HG03439 (cell line): Measurements from ENCODE around the gene ZNF813.
A peak's percentile ranks its signal among the peaks of the same experiment; 100 is the strongest.
"Not testable (repeated sequence)": the region's sequence is repeated elsewhere in the genome, so short reads cannot be mapped to it uniquely, and the experiment has no call there.

ENCODE experiments used
- ATAC-seq: cut with Tn5 transposase; IDR thresholded peaks from one replicate; pipeline ENCODE4 v1.9.1; 2021; ENCODE audit warnings: mild to moderate bottlenecking, moderate library complexity; ENCODE audit not compliant: unreplicated experiment

The ZNF813 gene

DNA sequence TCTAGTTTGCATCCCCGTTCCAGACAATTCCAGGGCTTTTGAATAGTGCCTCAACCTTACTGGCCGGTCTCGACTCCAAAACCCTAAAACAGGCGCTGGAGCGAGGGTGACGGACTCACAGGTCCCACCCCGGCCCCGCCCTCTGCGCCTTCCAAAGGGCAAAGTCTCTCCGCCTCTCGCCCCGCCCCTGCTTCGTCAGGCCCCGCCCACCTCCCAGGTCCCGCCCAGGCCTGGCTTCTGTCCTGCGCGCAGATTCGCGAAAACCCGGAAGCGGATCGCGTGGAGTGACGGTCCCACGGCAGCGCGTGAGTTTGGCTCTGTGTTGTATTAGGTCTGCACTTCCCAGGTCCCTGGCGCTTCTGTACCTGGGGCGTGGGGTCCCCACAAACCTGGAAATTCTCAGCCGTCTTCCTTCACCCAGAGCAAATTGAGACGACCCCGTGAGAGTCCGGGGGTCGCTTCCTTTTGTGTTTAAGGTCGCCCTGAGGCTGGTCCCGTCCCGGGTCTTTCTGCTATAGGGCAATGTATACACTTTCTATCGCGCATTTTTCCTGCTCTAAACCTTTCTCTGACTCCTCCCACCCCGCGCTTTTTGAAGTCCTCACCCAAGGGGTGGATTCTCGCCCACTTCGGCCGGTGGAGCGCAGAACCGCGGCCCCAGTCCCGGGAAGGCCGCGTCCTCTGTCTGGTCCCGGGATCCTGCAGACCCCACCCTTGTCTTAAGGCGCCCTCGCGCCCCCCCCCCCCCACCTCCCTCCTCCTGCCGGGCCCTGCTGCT, at the start of gene ZNF813:
Gene ZNF813, plus strand, starts transcription at position 249 of the 778 bp plus-strand sequence. CDS start 16,090 bp downstream, outside the sequence.
- peak; percentile 79 for ATAC-seq

DNA sequence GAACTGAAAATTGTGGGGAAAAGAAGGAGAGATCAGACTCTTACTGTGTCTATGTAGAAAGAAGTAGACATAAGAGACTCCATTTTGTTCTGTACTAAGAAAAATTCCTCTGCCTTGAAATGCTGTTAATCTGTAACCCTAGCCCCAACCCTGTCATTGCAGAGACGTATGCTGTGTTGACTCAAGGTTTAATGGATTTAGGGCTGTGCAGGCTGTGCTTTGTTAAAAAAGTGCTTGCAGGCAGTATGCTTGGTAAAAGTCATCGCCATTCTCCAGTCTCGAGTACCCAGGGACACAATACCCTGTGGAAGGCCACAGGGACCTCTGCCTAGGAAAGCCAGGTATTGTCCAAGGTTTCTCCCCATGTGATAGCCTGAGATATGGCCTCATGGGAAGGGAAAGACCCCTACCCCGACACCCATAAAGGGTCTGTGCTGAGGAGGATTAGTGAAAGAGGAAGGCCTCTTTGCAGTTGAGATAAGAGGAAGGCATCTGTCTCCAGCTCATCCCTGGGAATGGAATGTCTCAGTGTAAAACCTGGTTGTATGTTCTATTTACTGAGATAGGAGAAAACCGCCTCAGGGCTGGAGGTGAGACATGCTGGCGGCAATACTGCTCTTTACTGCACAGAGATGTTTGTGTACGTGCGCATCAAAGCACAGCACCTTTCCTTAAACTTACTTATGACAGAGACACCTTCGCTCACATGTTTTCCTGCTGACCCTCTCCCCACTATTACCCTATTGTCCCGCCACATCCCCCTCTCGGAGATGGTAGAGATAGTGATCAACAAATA, 46.8 kb upstream of the ZNF813 start:
- not testable (repeated sequence) for ATAC-seq

DNA sequence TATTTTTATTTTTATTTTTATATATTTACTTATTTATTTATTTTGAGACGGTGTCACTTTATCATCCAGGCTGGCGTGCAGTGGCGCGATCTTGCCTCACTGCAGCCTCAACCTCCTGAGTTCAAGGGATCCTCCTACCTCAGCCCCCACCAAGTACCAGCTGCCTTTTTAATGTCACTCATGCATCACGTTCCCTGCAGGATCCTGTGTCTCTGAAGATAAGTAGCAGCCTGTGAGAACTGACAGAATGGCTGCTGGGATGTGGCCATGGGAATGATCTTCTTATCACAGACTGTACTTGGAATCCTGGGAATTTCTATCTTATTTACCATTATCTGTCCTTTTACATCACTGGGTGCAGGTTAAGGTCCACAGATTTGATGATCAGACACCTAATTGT, 45.0 kb upstream of the ZNF813 start:
- ATAC-seq, result no peak

DNA sequence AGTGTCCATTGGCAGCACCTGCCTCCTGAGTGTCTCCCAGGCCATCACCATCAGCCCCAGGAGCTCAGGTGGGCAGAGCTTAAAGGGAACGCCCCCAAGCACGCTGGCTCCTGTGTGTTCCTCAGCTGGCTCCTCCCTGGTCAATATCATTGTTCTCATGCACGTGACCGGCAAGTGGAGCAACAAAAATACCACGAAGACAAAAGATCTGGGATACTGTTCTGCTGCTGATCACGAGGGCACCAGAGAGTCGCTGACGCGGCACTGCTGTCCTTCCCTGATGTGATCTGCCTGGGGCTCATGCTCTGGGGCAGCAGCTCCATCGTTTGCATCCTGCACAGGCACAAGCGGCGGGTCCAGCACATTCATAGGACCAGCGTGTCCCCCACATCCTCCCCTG, 44.5 kb upstream of the ZNF813 start:
- not testable (repeated sequence) for ATAC-seq

DNA sequence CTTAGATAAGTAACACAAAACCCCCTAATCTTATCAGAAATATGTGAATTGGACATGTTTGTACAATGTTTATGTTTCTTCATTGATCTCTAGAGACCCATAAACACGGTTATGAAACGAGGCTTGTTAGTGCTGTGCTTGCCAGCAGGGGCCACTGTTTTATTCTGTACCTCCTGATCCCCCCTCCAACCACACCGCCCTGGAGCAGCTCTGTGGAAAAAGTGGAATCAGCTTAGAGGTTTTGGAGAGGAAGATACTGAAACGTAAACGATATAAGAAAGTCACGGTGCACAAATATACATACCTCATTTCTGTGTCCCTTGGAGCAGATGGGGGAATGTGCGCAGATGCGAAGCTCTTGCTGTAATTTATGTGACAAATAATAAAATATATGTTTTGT, 43.9 kb upstream of the ZNF813 start:
- ATAC-seq, result not testable (repeated sequence)

DNA sequence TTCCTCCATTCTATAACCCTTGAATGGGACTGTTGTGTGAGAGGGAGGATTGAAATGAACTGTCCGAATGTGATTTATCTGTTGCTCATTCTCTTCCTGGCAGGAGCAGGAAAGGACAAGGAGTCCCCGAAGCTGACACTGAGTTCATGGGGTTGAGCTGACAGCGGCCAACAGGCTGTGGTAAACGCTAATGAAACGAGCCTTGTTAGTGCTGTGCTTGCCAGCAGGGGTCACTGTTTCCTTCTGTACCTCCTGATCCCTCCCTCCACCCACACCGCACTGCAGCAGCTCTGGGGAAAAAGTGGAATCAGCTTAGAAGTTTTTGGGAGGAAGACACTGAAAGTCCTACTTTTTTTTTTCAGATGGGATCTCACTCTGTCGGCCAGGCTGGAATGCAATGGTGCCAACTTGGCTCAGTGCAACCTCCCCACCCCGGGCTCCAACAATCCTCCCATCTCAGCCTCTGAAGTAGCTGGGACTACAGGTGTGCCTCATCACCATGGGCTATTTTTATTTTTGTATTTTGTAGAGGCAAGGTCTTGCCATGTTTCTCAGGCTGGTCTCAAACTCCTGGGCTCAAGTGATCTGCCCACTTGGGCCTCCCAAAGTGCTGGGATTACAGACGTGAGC, 42.5 kb upstream of the ZNF813 start:
- no peak for ATAC-seq

DNA sequence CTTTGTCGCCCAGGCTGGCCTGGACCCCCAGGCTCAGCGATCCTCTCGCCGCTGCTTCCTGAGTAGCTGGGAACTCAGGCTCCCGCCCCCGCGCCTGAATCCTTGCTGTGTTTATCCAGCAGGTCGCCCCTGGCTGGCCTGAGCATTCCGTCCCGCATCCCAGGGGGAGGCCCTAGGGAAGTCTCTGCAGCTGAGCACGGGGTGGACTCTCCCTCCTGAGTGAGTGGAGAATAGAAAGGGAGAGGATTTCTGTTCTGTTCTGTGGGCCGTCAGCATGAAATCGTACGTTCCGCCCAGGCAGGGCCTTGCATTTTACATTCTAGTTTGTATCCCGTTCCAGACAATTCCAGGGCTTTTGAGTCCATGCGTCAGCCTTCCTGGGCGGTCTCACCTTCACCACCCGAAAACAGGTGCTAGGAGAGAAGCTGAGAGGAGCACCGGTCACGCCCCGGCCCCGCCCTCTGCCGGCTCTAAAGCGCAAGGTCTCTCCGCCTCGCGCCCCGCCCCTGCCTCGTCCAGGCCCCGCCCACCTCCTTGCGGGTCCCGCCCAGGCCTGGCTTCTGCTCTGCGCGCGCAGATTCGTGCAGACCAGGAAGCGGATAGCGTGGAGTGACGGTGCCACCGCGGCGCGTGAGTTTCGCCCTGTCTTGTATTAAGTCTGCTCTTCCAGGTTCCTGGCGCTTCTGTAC, 36.0 kb upstream of the ZNF813 start, which contains the start of gene ZNF761:
Gene ZNF761, plus strand, starts transcription at position 586 of the 689 bp plus-strand sequence. CDS start 15,285 bp downstream, outside the sequence.
- peak; percentile 97 for ATAC-seq

DNA sequence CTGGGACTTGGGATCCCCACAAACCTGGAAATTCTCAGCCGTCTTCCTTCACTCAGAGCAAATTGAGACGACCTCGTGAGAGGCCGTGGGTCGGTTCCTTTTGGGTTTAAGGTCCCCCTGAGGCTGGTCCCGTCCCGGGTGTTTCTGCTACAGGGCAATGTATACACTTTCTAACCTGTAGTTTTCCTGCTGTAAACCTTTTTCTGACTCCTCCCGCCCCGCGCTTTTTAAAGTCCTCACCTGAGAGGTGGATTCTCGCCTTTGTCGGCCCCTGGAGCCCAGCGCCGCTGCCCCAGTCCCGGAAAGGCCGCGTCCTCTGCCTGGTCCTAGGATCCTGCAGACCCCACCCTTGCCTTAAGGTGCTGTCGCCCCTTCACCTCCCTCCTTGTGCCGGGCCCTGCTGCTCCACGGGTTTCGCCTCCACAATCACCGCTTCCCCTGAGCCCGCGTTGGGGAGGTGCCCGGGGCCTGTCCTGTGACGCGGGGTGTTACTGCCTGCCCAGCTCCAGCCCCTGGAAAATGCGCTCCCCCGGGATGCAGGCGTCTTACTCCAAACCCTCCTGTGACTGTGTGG, 35.4 kb upstream of the ZNF813 start:
- peak; percentile 22 for ATAC-seq

DNA sequence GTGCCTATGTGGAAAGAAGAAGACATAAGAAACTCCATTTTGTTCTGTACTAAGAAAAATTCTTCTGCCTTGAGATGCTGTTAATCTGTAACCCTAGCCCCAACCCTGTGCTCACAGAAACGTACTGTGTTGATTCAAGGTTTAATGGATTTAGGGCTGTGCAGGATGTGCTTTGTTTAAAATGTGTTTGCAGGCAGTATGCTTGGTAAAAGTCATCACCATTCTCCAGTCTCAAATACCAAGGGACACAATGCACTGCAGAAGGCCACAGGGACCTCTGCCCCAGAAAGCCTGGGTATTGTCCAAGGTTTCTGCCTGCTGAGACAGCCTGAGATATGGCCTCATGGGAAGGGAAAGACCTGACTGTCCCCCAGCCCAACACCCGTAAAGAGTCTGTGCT, 23.7 kb upstream of the ZNF813 start:
- ATAC-seq, result not testable (repeated sequence)

DNA sequence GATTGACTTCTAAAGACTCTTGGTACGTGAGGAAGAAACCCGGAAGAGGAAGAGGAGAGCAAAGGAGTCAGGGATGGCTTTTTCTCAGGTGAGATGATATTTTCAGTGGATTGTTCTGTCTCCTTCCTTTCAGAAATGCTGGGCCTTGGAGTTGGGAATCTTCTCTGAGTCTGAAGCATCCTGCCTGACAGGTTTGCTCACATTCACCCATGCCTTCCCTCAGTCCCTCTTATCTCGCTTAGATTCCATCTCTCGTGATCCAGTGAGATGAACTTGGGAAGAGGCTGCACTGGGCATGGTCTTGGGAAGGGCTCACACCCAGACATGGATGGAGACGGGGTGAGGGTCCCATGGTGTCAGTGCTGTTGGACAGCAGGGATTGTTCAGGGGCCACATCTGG, 20.3 kb upstream of the ZNF813 start:
- ATAC-seq, result not testable (repeated sequence)

DNA sequence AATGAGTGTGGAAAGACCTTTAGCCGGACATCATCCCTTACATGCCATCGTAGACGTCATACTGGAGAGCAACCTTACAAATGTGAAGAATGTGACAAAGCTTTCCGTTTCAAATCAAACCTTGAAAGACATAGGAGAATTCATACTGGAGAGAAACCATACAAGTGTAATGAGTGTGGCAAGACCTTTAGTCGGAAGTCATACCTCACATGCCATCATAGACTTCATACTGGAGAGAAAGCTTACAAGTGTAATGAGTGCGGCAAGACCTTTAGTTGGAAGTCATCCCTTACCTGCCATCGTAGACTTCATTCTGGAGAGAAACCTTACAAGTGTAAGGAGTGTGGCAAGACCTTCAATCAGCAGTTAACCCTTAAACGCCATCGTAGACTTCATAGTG, 11.7 kb upstream of the ZNF813 start:
- no peak for ATAC-seq

DNA sequence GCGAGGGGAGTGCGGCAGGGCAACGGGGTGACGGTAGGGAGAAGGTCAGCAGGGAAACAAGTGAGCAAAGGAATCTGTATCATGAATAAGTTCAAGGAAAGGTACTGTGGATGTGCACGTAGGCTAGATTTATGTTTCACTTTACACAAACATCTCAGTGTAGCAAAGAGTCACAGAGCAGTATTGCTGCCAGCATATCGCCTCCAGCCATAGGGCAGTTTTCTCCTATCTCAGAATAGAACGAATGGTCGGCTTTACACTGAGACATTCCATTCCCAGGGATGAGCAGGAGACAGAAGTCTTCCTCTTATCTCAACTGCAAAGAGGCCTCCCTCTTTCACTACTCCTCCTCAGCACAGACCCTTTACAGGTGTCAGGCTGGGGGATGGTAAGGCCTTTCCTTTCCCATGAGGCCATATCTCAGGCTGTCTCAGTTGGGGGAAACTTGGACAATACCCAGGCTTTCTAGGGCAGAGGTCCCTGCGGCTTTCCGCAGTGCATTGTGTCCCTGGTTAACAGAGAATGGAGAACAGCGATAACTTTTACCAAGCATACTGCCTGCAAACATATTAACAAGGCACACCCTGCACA, 7.3 kb upstream of the ZNF813 start:
- not testable (repeated sequence) for ATAC-seq

DNA sequence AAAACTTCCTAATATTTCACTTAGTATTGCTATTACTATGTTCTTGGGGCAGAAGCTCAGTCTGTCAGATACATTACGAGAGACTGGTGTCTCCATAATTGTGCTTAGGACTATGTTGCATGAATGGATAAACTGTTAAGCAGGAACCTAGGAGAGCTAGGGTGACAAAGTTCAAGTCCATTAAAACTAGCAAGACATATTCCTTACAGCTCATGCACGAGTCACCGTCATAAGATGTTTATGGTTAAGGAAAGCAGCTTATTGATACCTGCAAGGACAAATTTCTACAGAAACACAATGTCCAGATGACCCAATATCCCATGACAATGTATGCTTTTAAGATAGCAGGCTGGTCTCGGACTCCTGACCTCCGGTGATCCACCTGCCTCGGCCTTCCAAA, 5.7 kb upstream of the ZNF813 start:
- no peak for ATAC-seq

DNA sequence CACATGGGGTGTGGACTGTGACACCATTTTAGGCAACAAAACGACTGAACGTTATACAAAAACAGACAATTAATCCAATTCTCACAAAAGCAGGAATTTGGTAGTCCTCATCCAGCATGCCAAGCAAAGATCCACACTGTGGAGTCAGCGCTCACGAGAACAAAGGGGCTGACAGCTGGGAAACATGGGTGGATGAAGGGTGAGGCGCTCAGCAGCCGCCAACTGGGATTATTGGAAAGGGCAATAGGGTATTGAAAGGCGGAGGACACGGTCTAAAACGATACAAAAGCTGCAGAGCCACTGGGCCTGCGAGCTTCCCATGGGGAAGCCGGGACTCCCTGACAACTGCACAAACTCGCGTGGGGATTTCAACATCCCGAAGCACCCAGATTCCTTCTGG, 4.7 kb upstream of the ZNF813 start:
- ATAC-seq, result no peak

DNA sequence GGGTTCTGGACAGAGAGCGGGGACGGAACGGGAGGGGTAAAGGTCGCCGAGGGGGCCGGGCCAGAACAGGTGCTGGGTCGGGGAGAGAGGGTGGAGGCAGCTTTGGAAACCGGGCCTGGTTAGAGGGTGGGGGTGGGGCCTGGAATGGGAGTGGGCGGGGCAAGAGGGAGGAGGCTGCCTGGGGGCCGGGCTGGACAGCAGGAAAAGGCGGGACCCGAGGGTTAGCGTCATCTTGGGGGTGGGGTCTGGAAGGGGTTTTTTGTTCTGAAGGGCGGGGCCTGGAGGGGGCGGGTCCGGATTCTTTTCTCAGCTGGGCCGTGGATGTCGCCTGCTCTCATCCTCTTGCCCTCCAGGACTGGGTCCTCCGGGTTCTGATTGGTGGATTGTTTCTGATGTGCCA, 4.3 kb upstream of the ZNF813 start:
- no peak for ATAC-seq

DNA sequence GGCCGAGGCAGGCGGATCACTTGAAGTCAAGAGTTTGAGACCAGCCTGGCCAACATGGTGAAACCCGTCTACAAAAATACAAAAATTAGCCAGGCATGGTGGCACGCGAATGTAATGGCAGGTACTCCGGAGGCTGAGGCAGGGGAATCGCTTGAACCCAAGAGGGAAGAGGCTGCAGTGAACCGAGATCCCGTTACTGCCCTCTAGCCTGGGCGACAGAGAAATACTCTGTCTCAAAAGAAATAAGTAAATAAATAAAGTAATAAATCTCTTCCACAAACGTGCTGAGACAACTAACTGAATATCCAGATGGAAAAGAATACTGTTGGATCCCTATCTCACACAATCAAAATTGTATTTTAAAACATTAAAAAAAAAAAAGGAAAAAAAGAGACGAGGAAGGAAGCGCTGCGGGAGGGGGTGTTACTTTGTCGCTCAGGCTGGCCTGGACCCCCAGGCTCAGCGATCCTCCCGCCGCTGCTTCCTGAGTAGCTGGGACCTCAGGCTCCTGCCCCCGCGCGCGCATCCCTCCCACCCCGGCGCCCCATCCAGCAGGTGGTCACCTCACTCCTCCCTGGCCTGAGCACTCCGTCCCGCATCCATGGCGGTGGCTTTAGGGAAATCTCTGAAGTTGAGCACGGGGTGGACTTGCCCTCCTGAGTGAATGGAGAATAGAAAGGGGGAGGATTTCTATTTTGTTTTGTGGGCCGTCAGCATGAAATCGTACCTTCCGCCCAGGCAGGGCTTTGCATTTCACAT, 628 bp upstream of the ZNF813 start:
- ATAC-seq, result no peak

DNA sequence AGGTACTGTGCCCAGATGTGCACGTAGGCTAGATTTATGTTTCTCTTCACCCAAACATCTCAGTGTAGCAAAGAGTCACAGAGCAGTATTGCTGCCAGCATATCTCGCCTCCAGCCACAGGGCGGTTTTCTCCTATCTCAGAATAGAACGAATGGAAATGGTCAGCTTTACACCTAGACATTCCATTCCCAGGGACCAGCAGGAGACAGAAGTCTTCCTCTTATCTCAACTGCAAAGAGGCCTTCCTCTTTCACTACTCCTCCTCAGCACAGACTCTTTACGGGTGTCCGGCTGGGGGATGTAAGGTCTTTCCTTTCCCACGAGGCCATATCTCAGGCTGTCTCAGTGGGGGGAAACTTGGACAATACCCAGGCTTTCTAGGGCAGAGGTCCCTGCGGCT, 1.1 kb downstream of the ZNF813 start:
- ATAC-seq, result not testable (repeated sequence)

DNA sequence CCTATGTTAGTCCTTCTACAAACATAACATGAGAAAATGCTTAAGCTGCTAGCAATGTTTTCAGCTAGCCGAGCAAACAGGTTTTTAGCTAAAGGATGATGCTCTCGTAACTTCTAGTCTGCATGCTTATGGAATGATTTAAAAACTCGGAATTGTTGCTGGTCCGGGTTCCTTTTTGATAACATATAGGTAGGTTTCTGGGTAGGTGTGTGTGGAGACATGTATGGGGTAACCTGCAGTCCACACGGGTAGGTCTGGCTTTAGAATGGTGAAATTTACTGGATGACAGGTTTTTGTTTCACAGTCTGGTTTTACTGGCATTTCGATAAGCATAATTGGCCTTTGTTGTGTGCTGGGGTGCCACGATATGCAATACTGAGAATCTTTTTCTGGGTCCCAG, 4.4 kb downstream of the ZNF813 start:
- no peak for ATAC-seq

DNA sequence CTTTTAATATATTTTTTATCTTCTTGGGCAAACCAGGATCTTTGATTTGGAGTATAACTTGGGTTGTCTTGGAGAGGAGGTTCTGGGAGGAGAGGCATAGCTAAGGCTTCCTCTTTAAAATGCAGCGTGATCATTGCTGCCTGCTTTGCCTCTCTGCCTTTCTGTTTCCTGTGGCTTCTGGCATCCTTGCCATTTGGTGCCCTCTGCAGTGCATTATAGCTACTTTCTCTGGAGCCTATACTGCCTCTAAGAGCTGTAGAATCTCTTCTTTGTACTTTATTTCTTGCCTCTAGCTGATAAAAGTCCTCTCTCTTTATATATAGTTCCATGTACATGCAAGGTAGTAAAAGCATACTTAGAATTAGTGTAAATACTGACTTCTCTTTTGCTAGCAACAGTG, 7.3 kb downstream of the ZNF813 start:
- not testable (repeated sequence) for ATAC-seq
